Uterus (tissue), 4 donors: Measurements from ENCODE around the gene N4BP3. TPM values are rescaled to one million over a fixed set of nuclear protein-coding genes. Genes with fewer than 3 reads are reported as not detected.

ENCODE experiments used
- DNase-seq, 2 donors: peaks; one replicate each; pipeline ENCODE4 v3.0.0-alpha.2; 2019 to 2020
- H3K27ac ChIP-seq, 2 donors: fragments of 200-600 bp; sonication (generic); 1 replicate in 1 of 2; 2 replicates in 1 of 2; pipeline ENCODE4 v1.5.1; 2016 to 2018
- H3K27me3 ChIP-seq, 2 donors: fragments of 200-600 bp; sonication (generic); one replicate each; pipeline ENCODE4 v1.5.1; 2018 to 2019; ENCODE audit warnings: control low read depth in 1 of 2
- H3K36me3 ChIP-seq, 2 donors: fragments of 200-600 bp; sonication (generic); one replicate each; pipeline ENCODE4 v1.5.1; 2019; ENCODE audit warnings: control low read depth in 1 of 2
- H3K4me1 ChIP-seq, 2 donors: fragments of 200-600 bp; sonication (generic); one replicate each; pipeline ENCODE4 v1.5.1; 2018 to 2019; ENCODE audit warnings: control low read depth in 1 of 2
- H3K4me3 ChIP-seq, 2 donors: fragments of 200-600 bp; sonication (generic); 1 replicate in 1 of 2; 2 replicates in 1 of 2; pipeline ENCODE4 v1.5.1; 2018 to 2019; ENCODE audit warnings: mild to moderate bottlenecking in 1 of 2
- H3K9me3 ChIP-seq, 2 donors: fragments of 200-600 bp; sonication (generic); one replicate each; pipeline ENCODE4 v1.5.1; 2019; ENCODE audit warnings: control low read depth in 1 of 2
- POLR2A ChIP-seq, 2 donors: fragments of 450-650 bp; IDR thresholded peaks; one replicate each; pipeline ENCODE4 v1.6.1; 2016; ENCODE audit warnings: antibody characterized with exemption in 2 of 2, mild to moderate bottlenecking in 1 of 2, moderate library complexity in 1 of 2
- intact Hi-C: fragments of 100-400 bp; cut with DNase I; formaldehyde crosslinking; loops from one replicate; pipeline ENCODE4 v1.15.1; 2023; ENCODE audit warnings: low total_unique reads
- total RNA-seq, 4 donors: library from RNA; depleted of rRNA in 3 of 4; stranded (reverse); fragments of >200 nt in 3 of 4; gene quantifications; one replicate each; pipeline versions ENCODE4 v1.1.0 to v1.2.4, GENCODE V29; 2014 to 2023
- TF ChIP-seq, protein P1 (sequence below), 4 experiments: fragments of 200-600 bp in 2 of 4; fragments of 450-650 bp in 2 of 4; sonication (generic) in 2 of 4; IDR thresholded peaks; one replicate each; pipeline ENCODE4 v1.5.1; 2016 to 2019; ENCODE audit warnings: antibody characterized with exemption in 4 of 4, mild to moderate bottlenecking in 2 of 4, moderate library complexity in 1 of 4
- donor health status: DM: yes; HTN: yes; CAD: no.

N4BP3 gene
- total RNA-seq, 4 donors from 2014 or later = 0.59 to 9.6 (median 1.6) TPM

DNA sequence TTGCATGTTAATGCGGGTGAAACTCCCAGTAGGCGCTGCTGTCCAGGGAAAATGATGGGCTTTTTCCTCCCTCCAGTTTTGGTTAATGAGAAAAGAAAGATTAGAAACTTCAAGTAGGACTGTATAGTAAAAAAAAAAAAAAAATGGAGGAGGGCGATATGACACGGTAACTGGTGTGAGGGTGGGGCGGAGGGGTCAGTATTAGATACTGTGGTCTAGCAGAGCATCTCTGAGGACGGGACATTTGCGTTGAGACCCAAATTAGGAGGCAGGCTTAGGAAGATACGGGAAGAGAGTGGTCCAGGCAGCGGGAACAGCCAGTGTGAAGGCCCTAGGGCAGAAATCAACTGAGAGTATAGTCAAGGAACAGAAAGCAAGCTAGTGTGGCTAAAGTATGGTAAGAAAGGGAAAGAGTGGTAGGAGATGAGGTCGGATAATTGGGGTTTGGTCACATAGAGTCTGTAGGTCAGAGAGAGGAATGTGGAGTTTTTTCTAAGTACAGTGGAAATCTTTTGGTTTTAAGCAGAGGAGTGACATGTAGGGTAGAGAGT is 18.2 kb downstream of the N4BP3 start:
- H3K4me1 ChIP-seq = peaks cover 0 to 8% of the 10 kb centered on the region in 2 donors
- TF ChIP-seq, protein P1, sequence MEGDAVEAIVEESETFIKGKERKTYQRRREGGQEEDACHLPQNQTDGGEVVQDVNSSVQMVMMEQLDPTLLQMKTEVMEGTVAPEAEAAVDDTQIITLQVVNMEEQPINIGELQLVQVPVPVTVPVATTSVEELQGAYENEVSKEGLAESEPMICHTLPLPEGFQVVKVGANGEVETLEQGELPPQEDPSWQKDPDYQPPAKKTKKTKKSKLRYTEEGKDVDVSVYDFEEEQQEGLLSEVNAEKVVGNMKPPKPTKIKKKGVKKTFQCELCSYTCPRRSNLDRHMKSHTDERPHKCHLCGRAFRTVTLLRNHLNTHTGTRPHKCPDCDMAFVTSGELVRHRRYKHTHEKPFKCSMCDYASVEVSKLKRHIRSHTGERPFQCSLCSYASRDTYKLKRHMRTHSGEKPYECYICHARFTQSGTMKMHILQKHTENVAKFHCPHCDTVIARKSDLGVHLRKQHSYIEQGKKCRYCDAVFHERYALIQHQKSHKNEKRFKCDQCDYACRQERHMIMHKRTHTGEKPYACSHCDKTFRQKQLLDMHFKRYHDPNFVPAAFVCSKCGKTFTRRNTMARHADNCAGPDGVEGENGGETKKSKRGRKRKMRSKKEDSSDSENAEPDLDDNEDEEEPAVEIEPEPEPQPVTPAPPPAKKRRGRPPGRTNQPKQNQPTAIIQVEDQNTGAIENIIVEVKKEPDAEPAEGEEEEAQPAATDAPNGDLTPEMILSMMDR (IDR thresholded peaks at IDR 0.05) = no peak
- TF ChIP-seq POLR2A (IDR thresholded peaks at IDR 0.05) = no peak
- peak overlapping the region; percentile 74 to 96 for H3K27ac ChIP-seq
- H3K9me3 ChIP-seq = no peaks in the 10 kb centered on the region
- H3K36me3 ChIP-seq = no peaks in the 10 kb centered on the region
- intact Hi-C loops = no loop called here
- no peaks in the 10 kb centered on the region for H3K27me3 ChIP-seq
- peak overlapping the region; percentile 55 to 79 for H3K4me3 ChIP-seq
- DNase-seq = no peak

DNA sequence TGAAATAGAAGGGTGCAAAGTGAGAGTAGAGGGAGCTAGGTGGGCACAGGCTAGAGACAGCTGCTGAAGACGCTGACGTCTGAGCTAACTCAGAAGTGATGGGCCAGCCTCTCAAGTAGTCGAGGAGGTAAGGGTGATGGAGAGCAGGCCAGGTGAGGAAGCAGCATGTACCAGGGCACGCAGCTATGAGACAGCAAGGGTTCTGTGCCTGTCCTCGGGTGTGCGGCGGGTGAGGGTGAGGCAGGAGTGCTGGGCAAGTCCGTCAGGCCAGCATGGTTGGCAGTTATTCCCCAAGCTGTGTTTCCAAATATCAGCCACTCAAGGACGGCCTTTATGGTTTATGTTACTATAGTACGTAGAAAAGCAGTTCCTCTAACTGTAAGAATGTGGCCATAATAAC is 23.7 kb downstream of the N4BP3 start:
- Histone ChIP-seq H3K4me1 (peaks cover 0 to 4% of the 10 kb centered on the region in 2 donors), H3K27ac (no peak overlapping the region), H3K4me3 (no peak overlapping the region), H3K9me3 (no peaks in the 10 kb centered on the region), H3K27me3 (no peaks in the 10 kb centered on the region), H3K36me3 (no peaks in the 10 kb centered on the region)
- intact Hi-C loops = no loop called here
- DNase-seq = no peak
- TF ChIP-seq, protein P1 (IDR thresholded peaks at IDR 0.05) = no peak
- no peak for TF ChIP-seq POLR2A (IDR thresholded peaks at IDR 0.05)

DNA sequence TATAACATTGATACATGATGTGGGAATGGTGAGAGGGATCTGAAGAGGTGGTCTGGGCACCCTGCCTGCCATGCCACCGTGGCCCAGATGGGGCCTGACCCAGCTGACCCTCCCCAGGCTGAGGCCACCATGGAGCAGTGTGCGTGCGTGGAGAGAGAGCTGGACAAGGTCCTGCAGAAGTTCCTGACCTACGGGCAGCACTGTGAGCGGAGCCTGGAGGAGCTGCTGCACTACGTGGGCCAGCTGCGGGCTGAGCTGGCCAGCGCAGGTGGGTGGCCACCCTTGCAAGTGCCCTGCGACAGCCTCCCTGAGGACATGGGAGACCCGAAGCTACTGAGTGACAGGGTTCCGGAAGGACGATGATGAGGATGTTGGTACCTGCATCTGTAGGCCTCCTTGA is 24.7 kb downstream of the N4BP3 start:
- DNase-seq = no peak
- Histone ChIP-seq H3K36me3 (no peaks in the 10 kb centered on the region), H3K27ac (no peak overlapping the region), H3K4me1 (no peaks in the 10 kb centered on the region), H3K27me3 (no peaks in the 10 kb centered on the region), H3K9me3 (no peaks in the 10 kb centered on the region), H3K4me3 (no peak overlapping the region)
- no peak for TF ChIP-seq POLR2A (IDR thresholded peaks at IDR 0.05)
- TF ChIP-seq, protein P1 (IDR thresholded peaks at IDR 0.05) = no peak
- intact Hi-C loops = no loop called here

DNA sequence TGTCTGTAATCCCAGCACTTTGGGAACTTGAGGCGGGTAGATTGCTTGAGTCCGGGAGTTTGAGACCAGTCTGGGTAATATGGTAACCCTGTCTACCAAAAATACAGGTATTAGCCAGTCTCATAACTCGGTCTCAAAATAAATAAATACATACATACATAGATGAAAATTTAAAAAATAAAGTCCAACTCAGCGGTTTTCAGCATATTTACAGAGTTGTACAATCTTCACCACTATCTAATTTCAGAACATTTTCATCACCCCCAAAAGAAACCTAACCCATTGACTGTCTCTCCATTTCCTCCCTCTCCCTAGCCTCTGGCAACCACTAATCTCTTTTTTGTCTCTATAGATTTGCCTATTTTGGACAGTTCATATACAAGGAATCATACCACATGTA is 28.2 kb downstream of the N4BP3 start:
- H3K4me1 ChIP-seq = no peaks in the 10 kb centered on the region
- intact Hi-C loops = no loop called here
- no peaks in the 10 kb centered on the region for H3K9me3 ChIP-seq
- no peaks in the 10 kb centered on the region for H3K27me3 ChIP-seq
- no peak overlapping the region for H3K27ac ChIP-seq
- no peak overlapping the region for H3K4me3 ChIP-seq
- TF ChIP-seq, protein P1 (IDR thresholded peaks at IDR 0.05) = no peak
- TF ChIP-seq POLR2A (IDR thresholded peaks at IDR 0.05) = no peak
- no peak for DNase-seq
- no peaks in the 10 kb centered on the region for H3K36me3 ChIP-seq

DNA sequence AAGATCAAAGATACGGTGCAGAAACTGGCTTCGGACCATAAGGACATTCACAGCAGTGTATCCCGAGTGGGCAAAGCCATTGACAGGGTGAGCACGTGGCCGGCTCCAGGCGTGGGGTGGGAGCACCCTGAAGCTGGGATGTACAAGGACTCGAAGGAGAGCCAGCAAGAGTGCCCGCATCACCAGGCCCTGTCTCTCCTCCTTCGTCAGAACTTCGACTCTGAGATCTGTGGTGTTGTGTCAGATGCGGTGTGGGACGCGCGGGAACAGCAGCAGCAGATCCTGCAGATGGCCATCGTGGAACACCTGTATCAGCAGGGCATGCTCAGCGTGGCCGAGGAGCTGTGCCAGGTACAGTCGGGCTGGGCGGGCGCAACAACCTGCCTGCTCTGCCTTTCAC is 29.3 kb downstream of the N4BP3 start:
- Histone ChIP-seq H3K36me3 (no peaks in the 10 kb centered on the region), H3K27ac (no peak overlapping the region), H3K4me3 (no peak overlapping the region), H3K27me3 (no peaks in the 10 kb centered on the region), H3K9me3 (no peaks in the 10 kb centered on the region), H3K4me1 (no peaks in the 10 kb centered on the region)
- intact Hi-C loops = no loop called here
- no peak for TF ChIP-seq POLR2A (IDR thresholded peaks at IDR 0.05)
- TF ChIP-seq, protein P1 (IDR thresholded peaks at IDR 0.05) = no peak
- no peak for DNase-seq
